Measurements from ENCODE around the gene MEG3.
"Not testable (repeated sequence)": the region's sequence is repeated elsewhere in the genome, so short reads cannot be mapped to it uniquely, and the experiment has no call there.

Gene MEG3

DNA sequence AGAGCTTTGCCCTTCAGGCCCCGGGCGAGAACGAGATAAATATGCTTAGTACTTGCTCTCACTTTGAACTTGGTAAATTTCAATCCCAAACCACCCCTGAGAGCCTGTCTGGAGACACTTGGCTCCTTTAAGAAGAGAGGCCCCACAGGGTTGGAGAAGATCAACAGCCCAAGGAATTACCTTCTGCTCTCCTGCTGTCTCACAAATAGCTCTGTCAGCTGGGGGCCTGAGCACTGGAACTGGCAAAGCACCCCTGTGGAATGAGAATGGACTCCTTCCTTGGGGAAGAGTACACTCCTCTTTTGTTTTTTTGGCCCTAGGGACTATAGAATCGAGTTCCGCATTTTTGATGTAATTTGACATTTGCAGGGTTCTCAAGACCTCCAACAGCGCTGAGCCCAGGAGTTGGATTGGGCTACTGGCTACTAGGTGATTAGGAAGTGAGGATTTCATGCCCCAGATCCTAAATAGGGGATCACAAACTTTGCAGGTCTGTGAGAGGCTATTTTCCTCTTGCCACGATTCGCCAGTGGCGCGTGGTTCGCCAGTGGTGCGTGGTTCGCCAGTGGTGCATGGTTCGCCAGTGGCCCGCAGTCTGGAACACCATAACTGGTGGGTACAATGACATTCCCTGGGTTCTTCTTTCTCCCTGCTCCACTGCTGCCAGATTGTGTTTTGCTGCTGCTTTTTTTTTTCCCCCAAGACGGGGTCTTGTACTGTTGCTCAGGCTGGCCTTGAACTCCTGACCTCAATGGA, 17.8 kb upstream of the MEG3 start:
- H3K9ac ChIP-seq (ENCODE audit: low read length), result no peak overlapping the region
- H3K4me3 ChIP-seq (ENCODE audit: low read length), result no peak overlapping the region
- H3K4me1 ChIP-seq (ENCODE audit: control insufficient read depth, insufficient read depth, low read length), result no peaks in the 10 kb centered on the region
- no peak overlapping the region for H3K27ac ChIP-seq (ENCODE audit: low read depth, low read length)
- no peaks in the 10 kb centered on the region for H3K36me3 ChIP-seq (ENCODE audit: control insufficient read depth, insufficient read depth, low read length)
- no peaks in the 10 kb centered on the region for H3K27me3 ChIP-seq (ENCODE audit: control insufficient read depth, insufficient read depth, low read length)

DNA sequence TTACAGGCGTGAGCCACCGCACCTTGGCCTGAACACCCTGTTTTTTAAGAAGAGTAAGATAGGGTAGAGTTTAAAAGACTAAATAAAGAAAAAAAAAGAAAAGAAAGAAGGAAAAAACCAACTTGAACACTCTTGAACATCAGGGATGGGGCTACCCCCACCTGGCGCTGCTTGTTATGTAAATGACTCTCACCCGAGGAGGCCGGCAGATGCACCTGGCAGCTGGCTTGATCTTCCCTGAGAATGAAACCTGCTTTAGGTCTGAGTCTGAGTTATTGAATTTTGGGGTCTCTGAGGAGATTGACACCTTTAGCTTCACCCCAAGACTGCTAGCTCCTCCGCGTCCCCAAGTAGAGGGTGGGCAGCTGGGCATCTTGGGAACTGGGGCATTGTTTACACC, 15.5 kb upstream of the MEG3 start:
- Histone ChIP-seq H3K27me3 (ENCODE audit: control insufficient read depth, insufficient read depth, low read length) (no peaks in the 10 kb centered on the region), H3K36me3 (ENCODE audit: control insufficient read depth, insufficient read depth, low read length) (no peaks in the 10 kb centered on the region)

DNA sequence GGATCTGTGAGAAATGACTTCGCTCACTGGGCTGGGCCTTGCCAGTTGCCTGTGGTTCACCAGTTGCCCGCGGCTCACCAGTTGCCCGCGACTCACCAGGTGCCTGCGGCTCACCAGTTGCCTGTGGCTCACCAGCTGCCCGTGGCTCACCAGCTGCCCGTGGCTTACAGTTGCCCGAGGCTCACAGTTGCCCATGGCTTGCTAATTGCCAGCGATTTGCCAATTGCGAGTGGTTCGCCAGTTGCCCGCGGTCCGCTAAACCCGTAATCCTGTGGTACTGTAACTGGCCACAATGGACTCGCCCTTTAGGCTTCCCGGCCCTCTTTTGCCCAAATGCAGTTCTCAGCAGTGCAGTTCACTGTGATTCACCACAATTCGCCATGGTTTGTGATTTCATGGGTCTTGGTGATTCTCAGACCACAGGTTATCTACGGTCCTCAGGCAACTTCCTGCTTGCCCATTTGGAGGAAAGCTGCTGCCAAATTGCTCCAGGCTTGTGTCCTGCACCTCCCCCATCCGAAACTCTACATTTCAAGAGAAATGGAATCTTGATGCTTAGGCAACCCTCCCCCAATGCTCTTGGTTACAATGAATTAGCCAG, 15.0 kb upstream of the MEG3 start:
- Histone ChIP-seq H3K27me3 (ENCODE audit: control insufficient read depth, insufficient read depth, low read length) (no peaks in the 10 kb centered on the region), H3K4me1 (ENCODE audit: control insufficient read depth, insufficient read depth, low read length) (no peaks in the 10 kb centered on the region), H3K4me3 (ENCODE audit: low read length) (no peak overlapping the region), H3K9ac (ENCODE audit: low read length) (no peak overlapping the region), H3K27ac (ENCODE audit: low read depth, low read length) (no peak overlapping the region), H3K36me3 (ENCODE audit: control insufficient read depth, insufficient read depth, low read length) (no peaks in the 10 kb centered on the region)

More for the DNA sequence above, 15.5 kb upstream of the MEG3 start:
- no peak overlapping the region for H3K27ac ChIP-seq (ENCODE audit: low read depth, low read length)
- H3K4me3 ChIP-seq (ENCODE audit: low read length), result no peak overlapping the region
- no peaks in the 10 kb centered on the region for H3K4me1 ChIP-seq (ENCODE audit: control insufficient read depth, insufficient read depth, low read length)
- no peak overlapping the region for H3K9ac ChIP-seq (ENCODE audit: low read length)

DNA sequence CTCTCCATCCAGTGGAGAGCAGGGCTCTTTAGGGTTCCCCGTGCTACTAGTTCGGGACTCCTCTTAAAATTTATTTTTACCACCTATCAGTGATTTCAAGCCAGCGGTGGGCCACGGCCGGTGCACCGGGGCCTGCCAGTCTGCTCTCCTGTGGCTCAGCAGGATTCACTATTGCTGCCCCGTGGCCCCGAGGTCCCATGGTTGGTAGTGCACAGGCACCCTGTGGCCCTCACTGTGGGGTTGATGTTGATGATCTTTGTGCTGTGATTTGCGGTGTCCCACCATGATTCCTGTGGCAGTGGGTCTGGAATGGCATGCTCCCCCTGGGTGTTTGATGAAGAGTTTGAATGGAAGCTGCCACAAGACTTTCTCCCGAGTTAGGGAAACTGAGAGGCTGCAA, 12.6 kb upstream of the MEG3 start:
- H3K4me1 ChIP-seq (ENCODE audit: control insufficient read depth, insufficient read depth, low read length), result no peaks in the 10 kb centered on the region
- H3K9ac ChIP-seq (ENCODE audit: low read length), result no peak overlapping the region
- no peak overlapping the region for H3K4me3 ChIP-seq (ENCODE audit: low read length)
- no peaks in the 10 kb centered on the region for H3K27me3 ChIP-seq (ENCODE audit: control insufficient read depth, insufficient read depth, low read length)
- H3K36me3 ChIP-seq (ENCODE audit: control insufficient read depth, insufficient read depth, low read length), result no peaks in the 10 kb centered on the region
- H3K27ac ChIP-seq (ENCODE audit: low read depth, low read length), result no peak overlapping the region

DNA sequence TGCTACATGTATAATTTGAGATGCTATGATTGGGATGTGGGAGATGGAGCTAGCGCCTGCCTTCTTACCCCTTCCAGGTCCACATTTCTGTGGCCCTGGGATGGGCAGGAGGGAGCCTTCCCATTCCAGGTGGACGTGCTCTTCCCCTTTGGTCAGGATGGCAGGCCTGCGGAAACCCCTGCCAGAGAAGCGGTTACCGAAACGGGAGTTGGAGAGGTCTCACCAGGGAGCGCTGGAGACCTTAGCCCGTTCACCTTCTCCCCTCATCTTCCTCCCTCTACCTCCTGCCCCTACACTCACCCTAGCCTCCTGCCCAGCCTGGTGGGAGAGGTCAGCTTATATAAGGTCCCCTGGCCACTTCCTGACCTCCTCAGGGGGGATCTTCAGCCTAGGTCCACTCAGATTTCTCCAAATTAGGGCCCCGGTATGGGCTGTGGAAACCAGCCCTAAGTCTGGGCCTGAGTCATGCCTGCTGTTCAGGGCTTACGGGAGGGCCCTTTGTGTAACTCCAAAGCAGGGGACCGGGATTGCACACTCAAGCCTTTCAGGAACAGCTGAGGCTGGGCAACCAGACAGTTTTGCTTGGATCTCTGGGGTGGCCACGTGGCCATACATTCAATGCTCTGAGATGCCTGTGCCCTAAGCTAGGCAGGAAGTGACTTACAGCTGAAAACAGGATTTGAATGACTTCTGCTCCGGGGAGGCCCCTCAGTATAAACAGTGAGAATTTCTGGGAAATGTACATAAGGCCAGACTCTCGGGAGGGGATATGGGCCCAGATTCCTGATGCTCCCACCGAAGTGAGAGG, 10.2 kb upstream of the MEG3 start:
- no peak overlapping the region for H3K27ac ChIP-seq (ENCODE audit: low read depth, low read length)
- H3K27me3 ChIP-seq (ENCODE audit: control insufficient read depth, insufficient read depth, low read length), result no peaks in the 10 kb centered on the region
- no peaks in the 10 kb centered on the region for H3K4me1 ChIP-seq (ENCODE audit: control insufficient read depth, insufficient read depth, low read length)

DNA sequence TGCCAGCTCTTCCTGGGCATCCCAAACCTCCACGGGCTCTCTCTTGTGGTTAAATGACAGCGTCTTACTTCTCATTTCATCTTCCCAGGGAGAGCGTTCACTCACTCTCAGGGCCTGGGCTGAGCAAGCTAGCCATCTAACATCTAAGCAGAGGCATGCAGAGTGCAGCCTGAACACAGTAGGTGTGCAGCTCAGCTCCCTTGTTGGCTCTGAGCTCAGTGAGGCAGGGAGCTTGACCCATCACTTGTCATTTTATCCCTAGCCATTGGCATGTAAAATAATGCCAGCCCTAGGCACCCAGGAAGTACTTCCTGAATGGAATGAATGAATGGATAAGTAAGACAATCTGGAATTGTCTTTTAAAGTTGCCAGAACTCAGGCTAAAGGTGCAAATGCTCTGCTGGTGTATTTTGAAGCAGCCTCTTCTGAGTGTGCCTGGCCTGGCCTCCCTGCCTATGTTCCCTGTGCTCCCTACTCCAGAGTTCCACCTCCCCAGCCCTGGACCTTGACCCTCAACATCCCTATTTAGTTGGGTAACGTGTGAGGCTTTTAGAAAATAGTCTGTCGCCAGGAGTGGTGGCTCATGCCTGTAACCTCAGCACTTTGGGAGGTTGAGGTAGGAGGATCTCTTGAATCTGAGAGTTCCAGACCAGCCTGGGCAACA, 9.5 kb upstream of the MEG3 start:
- Histone ChIP-seq H3K9ac (ENCODE audit: low read length) (no peak overlapping the region), H3K4me1 (ENCODE audit: control insufficient read depth, insufficient read depth, low read length) (no peaks in the 10 kb centered on the region), H3K27ac (ENCODE audit: low read depth, low read length) (no peak overlapping the region), H3K4me3 (ENCODE audit: low read length) (no peak overlapping the region), H3K27me3 (ENCODE audit: control insufficient read depth, insufficient read depth, low read length) (no peaks in the 10 kb centered on the region), H3K36me3 (ENCODE audit: control insufficient read depth, insufficient read depth, low read length) (no peaks in the 10 kb centered on the region)

More for the DNA sequence above, 10.2 kb upstream of the MEG3 start:
- H3K36me3 ChIP-seq (ENCODE audit: control insufficient read depth, insufficient read depth, low read length), result no peaks in the 10 kb centered on the region
- H3K4me3 ChIP-seq (ENCODE audit: low read length), result no peak overlapping the region
- no peak overlapping the region for H3K9ac ChIP-seq (ENCODE audit: low read length)

DNA sequence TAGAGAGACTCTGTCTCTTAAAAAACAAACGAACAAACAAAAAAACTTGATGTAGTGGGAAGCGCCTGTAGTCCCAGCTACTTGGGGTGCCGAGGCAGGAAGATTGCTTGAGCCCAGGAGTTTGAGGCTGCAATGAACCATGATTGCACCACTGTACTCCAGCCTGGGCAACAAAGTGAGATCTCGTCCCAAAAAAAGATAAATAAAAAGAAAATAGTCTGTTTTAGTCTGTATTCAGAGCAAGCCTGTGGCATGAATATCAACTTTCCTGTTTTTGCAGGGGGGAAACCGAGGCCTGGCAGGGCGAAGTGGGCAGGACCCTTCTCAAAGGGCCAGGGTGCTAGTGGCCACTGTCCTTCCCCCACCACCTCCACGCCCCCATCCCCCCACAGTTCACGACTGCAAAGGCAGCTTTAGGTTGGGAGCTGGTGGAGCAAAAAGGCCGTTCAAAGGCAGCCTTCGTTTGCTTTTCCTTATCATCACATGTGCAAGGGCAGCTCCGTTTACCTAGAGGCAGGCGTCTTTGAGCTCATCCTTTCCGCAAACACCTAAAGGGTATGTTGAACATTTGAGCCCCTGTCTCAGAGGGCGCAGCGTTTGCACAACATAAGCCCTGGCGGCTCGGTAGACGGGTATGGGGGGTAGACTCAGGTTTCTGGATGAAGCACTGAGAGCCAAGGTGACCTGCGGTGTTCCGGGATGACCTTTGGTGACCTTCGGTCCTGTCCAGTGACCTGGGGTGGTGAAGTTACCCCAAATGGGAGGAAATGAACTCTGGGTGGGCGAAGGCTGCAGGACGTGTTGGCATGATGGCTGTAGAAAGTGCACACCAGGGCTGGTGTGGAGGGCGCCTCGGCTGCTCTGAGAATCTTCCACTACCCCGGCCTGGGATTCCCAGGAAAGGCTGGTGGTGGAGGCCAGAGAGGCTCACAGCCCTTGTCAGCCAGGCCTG, 8.7 kb upstream of the MEG3 start:
- Histone ChIP-seq H3K36me3 (ENCODE audit: control insufficient read depth, insufficient read depth, low read length) (no peaks in the 10 kb centered on the region), H3K27me3 (ENCODE audit: control insufficient read depth, insufficient read depth, low read length) (no peaks in the 10 kb centered on the region), H3K27ac (ENCODE audit: low read depth, low read length) (no peak overlapping the region), H3K9ac (ENCODE audit: low read length) (no peak overlapping the region), H3K4me1 (ENCODE audit: control insufficient read depth, insufficient read depth, low read length) (no peaks in the 10 kb centered on the region), H3K4me3 (ENCODE audit: low read length) (no peak overlapping the region)

DNA sequence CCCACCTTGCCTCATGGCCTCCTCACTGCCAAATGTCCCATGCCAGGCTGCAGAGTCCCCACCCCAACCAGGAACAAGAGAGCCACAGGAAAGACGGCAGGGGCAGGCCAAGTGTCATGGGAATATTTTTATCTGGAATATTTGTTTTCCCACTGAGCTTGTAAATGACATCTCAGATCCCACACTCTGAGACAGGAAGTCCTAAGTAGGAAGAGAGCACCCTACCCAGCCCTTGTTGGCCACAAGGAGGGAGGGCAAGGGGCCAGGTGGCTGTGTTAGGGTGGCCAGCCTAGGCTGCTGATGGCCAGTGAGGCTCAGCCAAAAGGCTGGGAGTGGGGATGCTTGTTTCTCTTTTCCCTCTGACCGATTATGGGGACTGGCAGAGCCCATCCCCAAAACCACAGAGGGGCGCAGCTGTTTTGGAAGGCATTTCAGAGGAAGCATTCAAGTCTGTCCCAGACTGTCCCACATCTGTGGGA, 7.7 kb upstream of the MEG3 start:
- Histone ChIP-seq H3K36me3 (ENCODE audit: control insufficient read depth, insufficient read depth, low read length) (no peaks in the 10 kb centered on the region), H3K4me3 (ENCODE audit: low read length) (no peak overlapping the region), H3K27ac (ENCODE audit: low read depth, low read length) (no peak overlapping the region)

DNA sequence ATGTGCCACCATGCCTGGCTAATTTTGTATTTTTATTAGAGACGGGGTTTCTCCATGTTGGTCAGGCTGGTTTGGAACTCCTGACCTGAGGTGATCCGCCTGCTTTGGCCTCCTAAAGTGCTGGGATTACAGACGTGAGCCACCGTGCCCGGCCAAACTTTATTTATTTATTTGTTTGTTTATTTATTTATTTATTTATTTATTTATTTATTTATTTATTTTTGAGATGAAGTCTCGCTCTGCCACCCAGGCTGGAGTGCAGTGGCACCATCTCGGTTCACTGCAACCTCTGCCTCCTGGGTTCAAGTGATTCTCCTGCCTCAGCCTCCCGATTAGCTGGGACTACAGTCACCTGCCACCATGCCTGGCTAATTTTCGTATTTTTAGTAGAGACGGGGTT, 7.0 kb upstream of the MEG3 start:
- not testable (repeated sequence) for H3K4me1 ChIP-seq (ENCODE audit: control insufficient read depth, insufficient read depth, low read length); H3K9ac ChIP-seq (ENCODE audit: low read length); H3K27ac ChIP-seq (ENCODE audit: low read depth, low read length); H3K36me3 ChIP-seq (ENCODE audit: control insufficient read depth, insufficient read depth, low read length); H3K27me3 ChIP-seq (ENCODE audit: control insufficient read depth, insufficient read depth, low read length); H3K4me3 ChIP-seq (ENCODE audit: low read length)

More for the DNA sequence above, 7.7 kb upstream of the MEG3 start:
- Histone ChIP-seq H3K4me1 (ENCODE audit: control insufficient read depth, insufficient read depth, low read length) (no peaks in the 10 kb centered on the region), H3K9ac (ENCODE audit: low read length) (no peak overlapping the region), H3K27me3 (ENCODE audit: control insufficient read depth, insufficient read depth, low read length) (no peaks in the 10 kb centered on the region)

DNA sequence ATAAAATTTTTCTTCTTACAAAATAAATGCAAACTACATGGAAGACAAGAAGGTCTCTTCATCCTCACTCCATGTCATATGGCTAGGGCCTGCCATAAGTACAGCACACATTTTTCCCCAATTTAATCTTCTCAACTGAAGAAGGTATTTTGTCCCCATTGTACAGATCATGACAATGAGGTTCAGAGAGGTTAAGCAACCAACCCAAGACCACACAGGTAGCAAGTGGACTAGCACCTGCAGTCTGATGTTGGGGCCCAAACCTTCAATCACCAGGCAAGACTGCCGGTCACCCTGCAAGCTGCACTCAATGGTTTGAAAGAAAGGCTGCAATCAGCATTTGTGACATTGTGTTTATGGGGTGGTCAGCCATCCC, 6.5 kb upstream of the MEG3 start:
- H3K36me3 ChIP-seq (ENCODE audit: control insufficient read depth, insufficient read depth, low read length), result no peaks in the 10 kb centered on the region
- H3K27ac ChIP-seq (ENCODE audit: low read depth, low read length), result no peak overlapping the region
- no peaks in the 10 kb centered on the region for H3K4me1 ChIP-seq (ENCODE audit: control insufficient read depth, insufficient read depth, low read length)
- no peak overlapping the region for H3K9ac ChIP-seq (ENCODE audit: low read length)
- H3K4me3 ChIP-seq (ENCODE audit: low read length), result no peak overlapping the region
- peaks cover 1% of the 10 kb centered on the region for H3K27me3 ChIP-seq (ENCODE audit: control insufficient read depth, insufficient read depth, low read length)

DNA sequence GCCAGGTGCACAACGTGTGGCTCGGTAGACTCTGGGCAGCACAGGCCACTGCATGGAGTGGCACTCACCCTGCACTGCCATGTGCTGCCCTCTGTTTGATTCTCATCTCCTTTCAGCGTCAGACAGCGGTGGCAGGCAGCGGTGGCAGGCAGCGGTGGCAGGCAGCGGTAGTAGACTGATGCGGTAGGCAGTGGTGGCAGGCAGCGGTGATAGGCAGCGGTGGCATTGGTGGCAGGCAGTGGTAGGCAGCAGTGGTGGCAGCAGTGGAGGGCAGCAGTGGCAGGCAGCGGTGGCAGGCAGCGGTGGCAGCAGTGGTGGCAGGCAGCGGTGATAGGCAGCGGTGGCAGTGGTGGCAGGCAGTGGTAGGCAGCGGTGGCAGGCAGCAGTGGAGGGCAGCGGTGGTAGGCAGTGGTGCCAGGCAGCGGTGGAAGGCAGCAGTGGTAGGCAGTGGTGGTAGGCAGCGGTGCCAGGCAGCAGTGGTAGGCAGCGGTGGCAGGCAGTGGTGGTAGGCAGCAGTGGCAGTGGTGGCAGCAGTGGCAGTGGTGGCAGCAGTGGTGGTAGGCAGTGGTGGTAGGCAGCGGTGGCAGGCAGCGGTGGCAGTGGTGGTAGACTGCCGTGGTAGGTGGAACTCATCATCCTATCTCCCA, 6.0 kb upstream of the MEG3 start:
- H3K4me3 ChIP-seq (ENCODE audit: low read length), result no peak overlapping the region
- H3K9ac ChIP-seq (ENCODE audit: low read length), result no peak overlapping the region
- no peaks in the 10 kb centered on the region for H3K4me1 ChIP-seq (ENCODE audit: control insufficient read depth, insufficient read depth, low read length)
- peaks cover 5% of the 10 kb centered on the region for H3K27me3 ChIP-seq (ENCODE audit: control insufficient read depth, insufficient read depth, low read length)
- no peak overlapping the region for H3K27ac ChIP-seq (ENCODE audit: low read depth, low read length)
- H3K36me3 ChIP-seq (ENCODE audit: control insufficient read depth, insufficient read depth, low read length), result no peaks in the 10 kb centered on the region
